GM21515 (cell line): ENCODE data around the gene COL23A1.
A peak's percentile ranks its signal among the peaks of the same experiment; 100 is the strongest.
"Not testable (repeated sequence)": the region's sequence is repeated elsewhere in the genome, so short reads cannot be mapped to it uniquely, and the experiment has no call there.

Experiments used
- ATAC-seq: cut with Tn5 transposase; IDR thresholded peaks from one replicate; pipeline ENCODE4 v1.9.1; 2021; ENCODE audit not compliant: unreplicated experiment

Gene COL23A1

DNA sequence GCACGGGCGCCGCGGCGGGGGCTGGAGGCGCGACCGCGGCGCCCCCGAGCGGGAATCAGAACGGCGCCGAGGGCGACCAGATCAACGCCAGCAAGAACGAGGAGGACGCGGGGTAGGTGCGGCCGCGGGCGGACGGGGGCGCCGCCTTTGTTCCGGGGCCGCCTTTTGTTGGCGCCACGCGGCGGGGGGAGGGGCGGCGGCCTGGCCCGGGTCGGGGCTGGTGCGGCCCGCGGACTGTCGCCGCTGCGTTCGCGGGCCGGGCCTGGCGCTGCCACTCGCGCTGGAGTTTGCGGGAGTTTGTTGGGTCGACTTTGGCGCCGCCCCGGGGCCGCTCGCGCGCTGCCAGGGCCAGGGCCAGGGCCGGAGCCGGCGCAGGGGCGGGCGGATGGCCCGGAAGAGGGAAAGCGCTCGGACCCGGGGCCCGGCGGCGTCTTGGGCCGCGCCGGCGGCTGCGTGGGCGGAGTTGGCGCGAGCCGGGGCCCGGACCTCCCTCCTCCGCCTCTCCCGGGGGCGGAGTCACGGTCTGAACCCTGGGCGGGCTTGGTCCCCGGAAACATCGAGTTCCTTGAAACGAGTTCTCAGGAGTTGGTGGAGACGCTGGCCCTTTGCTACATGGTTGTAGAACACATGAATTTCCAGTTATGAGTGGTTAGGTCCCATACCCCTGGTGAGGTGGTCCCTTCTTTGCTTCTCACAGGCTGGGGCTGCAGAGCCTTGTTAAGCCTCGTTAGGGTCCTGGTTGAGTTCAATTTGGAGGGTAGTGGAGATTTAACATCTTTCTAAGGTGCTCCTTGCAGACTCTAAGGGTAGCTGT, 385.1 kb downstream of the COL23A1 start:
- peak; percentile 56 for ATAC-seq

DNA sequence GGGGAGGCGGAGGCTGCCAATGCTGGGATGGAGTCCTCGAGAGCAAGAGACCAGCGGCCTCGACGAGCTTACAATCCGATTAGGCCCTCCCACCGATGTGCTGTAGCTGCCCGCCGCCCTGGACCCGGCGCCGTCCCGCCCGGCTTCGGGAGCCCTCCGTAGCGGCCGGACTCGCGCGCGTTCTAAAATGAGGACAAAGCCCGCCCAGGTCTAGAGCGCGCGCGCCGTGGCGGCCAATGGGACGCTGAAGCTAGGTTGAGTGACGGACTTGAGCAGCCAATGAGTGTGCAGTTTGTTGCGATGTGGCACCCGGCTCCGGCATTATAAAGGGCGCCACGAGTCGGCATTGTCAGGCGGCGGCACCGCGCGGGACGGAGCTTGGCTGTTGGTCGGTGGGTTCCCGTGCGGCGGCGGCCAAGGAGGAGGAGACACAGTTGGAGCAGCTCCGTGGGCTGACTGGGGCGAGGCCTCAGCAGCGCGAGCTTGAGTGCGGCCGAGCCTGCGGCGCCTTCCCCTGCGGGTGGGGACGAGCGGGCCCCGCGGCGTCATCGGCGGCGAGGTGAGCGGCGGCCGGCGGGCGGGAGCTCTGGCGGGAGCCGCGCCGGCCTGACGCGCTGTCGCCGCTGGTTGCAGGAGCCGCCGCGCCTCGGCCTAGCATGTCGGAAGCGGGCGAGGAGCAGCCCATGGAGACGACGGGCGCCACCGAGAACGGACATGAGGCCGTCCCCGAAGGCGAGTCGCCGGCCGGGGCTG, 385.8 kb downstream of the COL23A1 start, which contains the start of gene HNRNPAB:
TSS of gene HNRNPAB (plus strand) at position 352 of the 753 bp plus-strand sequence. CDS start at position 657, 305 bp downstream.
- ATAC-seq, result peak; percentile 84

DNA sequence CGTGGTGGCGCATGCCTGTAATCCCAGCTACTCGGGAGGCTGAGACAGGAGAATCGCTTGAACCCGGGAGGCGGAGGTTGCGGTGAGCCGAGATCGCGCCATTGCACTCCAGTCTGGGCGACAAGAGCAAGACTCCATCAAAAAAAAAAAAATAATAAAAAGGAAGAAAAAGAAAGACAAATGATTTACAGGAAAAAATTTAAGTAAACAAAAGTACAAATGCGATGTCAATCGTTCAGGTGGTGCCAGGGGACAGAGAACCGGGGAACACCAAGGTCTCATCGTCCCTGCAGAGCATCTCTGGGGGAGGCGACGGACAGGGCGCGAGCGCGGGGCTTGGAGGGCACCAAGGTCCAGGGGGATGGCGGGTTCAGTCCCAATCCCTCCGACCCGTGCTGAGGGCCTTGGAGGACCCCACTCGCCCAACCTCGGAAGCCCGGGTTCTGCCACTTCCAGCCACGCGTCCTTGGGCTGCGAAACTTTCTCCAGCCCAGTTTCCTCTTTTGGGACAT, 386.5 kb downstream of the COL23A1 start:
- no peak for ATAC-seq

DNA sequence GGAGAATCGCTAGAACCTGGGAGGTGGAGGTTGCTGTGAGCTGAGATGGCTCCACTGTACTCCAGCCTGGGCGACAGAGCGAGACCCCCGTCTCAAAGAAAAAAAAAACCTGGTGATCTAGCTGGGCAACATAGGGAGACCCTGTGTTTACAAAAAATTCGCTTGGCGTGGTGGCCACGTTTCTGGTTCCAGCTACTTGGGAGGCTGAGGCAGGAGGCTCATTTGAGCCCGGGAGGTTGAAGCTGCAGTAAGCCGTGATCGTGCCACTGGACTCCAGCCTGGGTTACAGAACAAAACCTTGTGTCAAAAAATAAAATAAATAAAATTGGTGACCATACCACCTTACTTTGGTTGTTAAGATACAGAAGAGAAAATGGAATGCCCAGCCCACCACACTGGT, 387.7 kb downstream of the COL23A1 start:
- no peak for ATAC-seq

DNA sequence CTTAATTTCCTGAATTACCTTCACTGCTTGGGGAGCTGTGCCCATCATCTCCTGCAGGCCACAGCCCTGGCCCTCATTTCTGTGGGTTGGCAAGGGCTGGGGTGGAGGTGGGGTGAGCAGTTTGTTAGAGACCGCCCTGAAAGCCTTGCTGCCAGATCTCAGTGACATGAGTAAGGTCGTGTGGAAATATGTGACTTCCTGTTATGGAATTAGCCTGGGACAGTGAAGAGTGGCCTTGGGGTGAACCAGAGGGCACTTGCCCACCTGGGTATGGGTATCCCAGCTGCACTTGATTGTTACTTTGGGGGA, 388.3 kb downstream of the COL23A1 start:
- ATAC-seq, result no peak

DNA sequence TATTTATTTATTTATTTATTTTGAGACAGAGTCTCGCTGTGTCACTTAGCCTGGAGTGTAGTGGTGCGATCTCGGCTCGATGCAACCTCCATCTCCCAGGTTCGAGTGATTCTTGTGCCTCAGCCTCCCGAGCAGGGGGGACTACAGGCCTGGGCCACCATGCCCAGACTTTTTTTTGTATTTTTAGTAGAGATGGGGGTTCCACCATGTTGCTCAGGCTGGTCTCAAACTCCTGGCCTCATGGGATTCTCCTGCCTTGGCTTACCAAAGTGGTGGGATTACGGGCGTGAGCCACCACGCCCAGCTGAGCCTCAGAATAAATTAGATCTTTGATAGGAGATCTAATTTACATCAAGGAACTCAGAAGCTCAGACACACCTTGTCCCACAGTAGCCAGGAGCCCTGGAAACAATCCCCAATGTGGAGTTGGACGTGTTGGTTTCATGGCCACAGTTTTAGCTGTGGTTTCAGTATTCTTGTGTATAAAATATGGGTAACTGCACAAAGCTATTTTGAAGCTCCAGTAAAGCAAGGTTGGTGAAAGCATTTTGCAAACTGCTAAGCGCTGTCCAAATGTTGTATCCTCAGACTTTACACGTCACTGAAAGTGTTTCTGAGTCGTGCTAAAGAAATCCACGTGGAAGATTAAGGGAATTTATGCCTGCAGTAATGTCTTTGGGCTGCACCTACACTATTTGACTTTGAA, 388.8 kb downstream of the COL23A1 start:
- ATAC-seq, result no peak

DNA sequence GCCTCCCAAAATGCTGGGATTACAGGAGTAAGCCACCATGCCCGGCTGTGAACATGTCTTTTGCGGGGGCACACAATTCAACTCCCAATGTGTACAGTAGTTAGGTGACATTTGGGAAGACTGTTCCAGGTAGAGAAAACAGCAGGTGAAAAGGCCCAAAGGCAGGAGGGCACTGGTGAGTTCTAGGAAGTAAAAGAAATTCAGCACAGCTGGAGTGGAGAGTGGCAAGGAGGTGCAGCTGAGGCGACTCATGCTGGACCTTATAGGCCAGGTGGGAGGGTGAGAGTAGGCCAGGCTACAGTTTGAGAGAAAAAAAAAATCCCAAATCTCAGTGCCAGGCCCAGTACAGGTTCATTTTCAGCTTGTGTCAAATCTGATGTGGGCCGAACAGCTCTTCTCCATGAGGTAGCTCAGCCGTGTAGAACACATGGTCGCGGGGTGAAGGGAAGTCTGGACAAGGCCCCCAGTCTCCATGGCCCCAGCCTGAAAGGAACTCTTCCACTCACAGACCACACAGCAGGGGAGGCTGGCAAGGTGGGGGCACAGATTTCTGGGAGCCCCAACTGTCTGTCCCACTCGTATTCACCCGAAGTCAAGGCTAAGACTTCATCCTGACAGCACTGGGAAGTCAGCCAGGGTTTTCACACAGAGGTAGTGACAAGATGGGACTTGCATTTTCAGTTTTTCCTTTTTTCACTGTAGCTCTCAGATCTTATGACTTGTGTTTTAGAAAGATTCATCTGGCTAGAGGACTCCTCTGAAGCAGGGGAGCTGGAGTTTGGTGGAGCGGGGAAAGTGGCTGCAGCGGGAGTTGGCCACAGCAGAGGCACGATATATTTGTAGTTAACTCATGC, 390.4 kb downstream of the COL23A1 start:
- ATAC-seq, result no peak

DNA sequence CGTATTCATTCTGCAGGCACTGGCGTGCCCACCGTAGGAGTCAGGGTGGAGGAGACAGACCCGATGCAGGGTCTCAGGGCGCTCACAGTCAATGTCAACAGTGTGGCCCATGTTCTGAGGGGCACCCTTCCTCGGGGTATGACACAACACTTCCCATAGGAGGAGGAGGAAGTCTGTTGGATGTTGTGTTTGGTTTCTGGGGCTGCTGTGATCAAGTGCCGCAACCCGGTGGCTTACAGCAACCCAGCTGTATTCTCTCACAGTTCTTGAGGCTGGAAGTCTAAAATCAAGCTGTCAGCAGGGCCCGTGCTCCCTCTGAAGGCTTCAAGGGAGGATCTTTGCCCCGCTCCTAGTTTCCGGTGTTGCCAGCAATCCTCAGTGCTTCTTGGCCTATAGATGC, 391.5 kb downstream of the COL23A1 start:
- no peak for ATAC-seq

DNA sequence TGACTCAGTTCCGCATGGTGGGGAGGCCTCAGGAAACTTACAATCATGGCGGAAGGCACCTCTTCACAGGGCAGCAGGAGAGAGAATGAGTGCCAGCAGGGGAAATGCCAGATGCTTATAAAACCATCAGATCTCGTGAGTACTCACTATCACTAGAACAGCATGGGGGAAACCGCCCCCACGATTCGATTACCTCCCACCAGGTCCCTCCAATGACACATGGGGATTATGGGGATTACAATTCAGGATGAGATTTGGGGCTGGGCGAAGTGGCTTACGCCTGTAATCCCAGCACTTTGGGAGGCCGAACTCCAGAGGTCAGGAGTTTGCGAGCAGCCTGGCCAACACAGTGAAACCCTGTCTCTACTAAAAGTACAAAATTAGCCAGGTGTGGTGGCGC, 392.0 kb downstream of the COL23A1 start:
- not testable (repeated sequence) for ATAC-seq

DNA sequence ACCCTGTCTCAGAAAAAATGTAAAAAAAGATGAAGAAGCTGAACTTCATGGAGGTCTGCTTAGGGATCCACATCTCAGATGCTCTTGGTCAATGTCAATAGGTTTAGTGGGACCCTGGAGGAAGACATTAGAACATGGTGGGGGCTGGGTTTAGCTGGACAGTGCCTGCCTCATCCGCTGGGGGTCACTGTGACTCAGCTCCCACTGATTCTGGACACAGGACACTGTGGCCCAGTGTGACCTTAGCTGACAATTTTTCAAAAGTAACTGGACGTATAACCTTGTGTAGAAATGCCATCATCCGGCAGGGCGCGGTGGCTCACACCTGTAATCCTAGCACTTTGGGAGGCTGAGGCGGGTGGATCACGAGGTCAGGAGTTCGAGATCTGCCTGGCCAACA, 393.2 kb downstream of the COL23A1 start:
- no peak for ATAC-seq

DNA sequence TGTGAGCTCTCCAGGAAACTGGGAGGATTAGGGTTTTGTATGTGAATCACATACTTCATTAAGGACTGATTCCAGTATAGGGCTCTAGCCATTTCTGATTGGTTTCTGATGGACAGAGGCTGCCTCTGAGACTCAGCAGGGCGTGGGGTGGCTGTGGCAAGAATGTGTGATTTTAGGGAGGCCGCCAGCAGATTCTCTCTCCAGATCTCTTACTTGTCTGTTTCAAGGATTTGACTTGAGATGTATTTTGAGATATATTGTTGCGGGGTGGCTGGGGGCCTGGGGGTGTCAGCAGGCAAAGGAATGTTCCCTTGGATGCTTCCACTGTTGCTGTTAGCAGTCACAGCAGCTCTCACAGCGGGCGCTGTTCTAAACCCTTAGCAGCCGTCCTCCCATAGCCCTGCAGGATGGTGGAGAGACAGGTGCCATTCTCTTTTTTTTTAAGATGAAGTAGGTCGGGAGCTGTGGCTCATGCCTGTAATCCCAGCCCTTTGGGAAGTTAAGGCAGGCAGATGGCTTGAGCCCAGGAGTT, 393.8 kb downstream of the COL23A1 start:
- no peak for ATAC-seq

DNA sequence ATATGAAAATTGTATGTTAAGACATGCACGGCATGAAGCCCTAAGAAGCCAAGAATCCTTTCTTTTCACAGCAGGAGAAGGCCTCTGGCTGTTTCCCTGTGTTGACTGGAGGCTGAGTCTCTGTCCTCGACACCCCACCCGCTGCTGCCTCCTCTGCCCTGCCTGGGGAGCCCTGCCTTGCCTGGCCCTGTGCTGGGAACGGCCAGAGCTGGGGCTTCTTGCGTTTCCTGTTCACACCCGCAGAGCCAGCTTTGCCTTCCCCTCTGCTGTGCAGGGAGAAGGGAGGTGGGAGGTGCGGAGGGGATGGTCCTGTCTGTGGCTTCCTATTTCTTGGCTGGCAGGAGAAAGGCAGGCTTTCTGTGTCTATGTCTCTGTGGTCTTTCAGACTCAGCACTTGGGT, 396.2 kb downstream of the COL23A1 start:
- ATAC-seq, result no peak

DNA sequence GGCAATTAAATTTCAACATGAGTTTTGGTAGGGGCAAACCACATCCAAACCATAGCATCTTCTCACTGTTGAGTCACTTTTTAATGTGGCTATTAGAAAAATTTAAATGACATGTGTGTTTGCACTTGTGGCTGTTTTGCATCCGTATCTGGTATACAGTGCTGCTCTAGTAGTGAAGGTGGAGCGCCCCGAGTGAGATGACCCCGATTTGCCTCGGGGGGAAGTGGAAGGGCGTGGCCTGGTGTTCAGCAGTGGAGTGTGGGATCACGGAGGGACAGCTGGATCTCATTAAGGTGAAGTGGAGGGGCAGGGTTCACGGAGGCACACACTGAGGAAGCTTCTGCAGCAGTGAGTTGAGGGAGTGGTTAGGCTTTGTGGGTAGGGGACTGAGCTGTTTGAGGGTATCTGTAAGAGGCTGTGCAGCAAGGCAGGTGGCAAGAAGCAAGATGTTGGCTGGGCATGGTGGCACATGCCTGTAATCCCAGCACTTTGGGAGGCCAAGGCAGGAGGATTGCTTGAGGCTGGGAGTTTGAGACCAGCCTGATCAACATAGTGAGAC, 396.9 kb downstream of the COL23A1 start:
- no peak for ATAC-seq

DNA sequence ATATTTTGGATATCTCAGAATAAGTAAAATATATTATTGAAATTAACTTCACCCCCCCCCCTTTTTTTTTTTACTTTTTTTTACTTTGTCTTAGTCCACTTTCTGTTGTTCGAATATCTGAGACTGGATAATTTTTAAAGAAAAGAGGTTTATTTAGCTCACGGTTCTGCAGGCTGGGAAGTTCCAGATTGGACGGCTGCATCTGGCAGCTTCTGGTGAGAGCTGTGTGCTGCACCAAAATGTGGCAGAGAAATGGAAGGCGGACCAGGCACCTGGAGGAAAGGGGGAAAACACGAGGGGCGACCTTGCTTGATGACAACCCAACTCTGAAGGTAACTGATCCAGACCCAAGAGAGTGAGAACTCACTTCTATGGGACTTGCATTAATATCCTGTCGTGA, 397.4 kb downstream of the COL23A1 start:
- ATAC-seq, result no peak

DNA sequence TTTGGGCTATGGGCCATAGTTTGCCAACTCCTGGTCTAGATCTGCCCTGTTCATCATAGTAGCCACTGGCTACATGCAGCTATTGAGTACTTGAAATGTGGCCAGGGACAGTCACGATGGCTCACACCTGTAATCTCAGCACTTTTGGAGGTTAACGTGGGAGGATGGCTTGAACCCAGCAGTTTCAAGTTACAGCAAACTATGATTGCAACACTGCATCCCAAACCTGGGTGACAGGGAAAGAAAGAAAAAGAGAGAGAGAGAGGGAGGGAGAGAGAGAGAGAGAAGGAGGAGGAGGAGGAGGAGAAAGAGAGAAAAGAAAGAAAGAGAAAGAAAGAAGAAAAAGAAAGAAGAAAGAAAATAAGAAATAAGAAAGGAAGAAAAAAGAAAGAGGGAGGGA, 397.9 kb downstream of the COL23A1 start:
- no peak for ATAC-seq

DNA sequence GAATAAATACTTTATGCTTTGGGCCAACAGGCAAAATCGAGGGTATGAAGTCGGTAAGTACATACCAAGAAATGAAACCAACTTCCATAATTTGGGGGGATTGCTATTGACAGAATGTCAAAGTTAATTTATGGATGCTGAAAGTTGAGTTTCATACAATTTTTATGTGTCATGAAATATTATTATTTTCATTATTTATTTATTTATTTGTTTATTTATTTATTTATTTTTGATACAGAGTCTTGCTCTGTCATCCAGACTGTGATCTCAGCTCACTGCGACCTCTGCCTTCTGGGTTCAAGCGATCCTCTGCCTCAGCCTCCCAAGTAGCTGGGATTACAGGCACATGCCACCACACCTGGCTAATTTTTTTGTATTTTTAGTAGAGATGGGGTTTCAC, 398.5 kb downstream of the COL23A1 start:
- no peak for ATAC-seq

DNA sequence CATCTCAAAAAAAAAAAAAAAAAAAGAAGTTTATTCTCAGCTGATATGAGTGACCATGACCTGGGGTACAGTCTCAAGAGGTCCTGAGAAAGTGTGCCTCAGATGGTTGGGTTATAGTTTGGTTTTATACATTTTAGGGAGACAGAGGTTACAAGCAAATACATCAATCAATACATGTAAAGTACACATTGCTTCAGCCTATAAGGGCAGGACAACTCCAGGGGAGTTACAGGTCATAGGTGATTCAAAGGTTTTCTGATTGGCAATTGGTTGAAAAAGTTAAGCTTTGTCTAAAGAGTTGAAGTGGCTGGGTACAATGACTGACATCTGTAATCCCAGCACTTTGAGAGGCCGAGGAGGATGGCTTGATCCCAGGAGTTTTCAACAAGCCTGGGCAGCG, 400.8 kb downstream of the COL23A1 start:
- no peak for ATAC-seq
